DND-41 (cell line): ENCODE measurements around the gene PDILT.

Source experiments
- CTCF ChIP-seq: IDR thresholded peaks from 2 replicates; pipeline ENCODE4 v1.5.1; 2012; ENCODE audit warnings: borderline replicate concordance, low read length, moderate library complexity, mild to moderate bottlenecking; ENCODE audit not compliant: poor library complexity, severe bottlenecking; ENCODE audit errors: extremely low read depth
- EZH2 ChIP-seq: IDR thresholded peaks from 3 replicates; pipeline ENCODE4 v1.6.1; 2012; ENCODE audit warnings: borderline replicate concordance, low read depth, mild to moderate bottlenecking, moderate library complexity, low read length, inconsistent platforms; ENCODE audit not compliant: severe bottlenecking

- TF ChIP-seq CTCF = no peak
- no peak for TF ChIP-seq EZH2
These were observed 87.8 kb downstream of the PDILT start for GRCh38 chr16:20316715-20317114.
